ENCODE measurements around the gene MAF.

The MAF gene

DNA sequence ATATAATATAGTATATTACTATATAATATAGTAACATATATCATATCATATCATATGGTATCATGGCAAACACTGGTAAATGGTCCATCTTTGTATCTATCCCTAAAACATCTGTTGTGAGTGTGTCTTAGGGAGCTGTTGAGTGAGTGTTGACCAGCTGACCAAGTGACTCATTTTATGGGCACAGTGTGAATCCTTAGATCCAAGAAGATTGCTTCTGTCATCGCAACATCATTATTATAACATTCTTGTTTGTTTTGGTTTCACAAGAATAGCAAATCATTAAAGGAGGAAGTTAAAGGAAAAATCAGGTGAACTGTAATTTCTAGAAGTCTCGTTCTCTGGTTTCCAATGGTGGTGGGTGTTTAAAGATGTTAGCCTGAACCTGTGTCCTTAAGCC lies 11.7 kb upstream of the MAF start:
- DNase-seq (ENCODE audit: low read depth): no peak

- DNase-seq (ENCODE audit: low read depth): no peak
Observed at GRCh38 chr16:79610771-79611170, 10.2 kb upstream of the MAF start.

- DNase-seq (ENCODE audit: low read depth): no peak
Observed at GRCh38 chr16:79609861-79610260, 9.3 kb upstream of the MAF start.

DNA sequence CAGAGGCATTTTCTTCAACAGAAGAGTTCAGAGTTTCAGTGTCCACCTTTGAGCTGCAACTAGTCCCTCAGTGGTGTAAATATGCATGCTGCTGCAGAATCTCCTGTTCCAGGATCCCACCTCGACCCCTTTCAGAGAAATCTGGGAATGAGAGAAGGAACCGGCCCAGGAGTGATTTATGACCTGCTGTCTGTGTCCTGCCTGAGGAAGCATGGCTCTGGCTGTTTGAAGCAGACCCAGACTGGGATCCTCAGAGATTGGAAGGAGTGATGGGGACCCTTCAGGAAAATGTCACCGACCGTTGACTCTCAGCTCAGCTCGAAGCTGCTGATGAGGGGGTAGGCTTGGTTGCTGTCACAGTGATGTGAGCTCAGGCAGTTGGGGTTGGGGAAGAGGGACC lies 8.4 kb upstream of the MAF start:
- no peak for DNase-seq (ENCODE audit: low read depth)

- no peak for DNase-seq (ENCODE audit: low read depth)
Observed at GRCh38 chr16:79607587-79607986, 7.0 kb upstream of the MAF start.

DNA sequence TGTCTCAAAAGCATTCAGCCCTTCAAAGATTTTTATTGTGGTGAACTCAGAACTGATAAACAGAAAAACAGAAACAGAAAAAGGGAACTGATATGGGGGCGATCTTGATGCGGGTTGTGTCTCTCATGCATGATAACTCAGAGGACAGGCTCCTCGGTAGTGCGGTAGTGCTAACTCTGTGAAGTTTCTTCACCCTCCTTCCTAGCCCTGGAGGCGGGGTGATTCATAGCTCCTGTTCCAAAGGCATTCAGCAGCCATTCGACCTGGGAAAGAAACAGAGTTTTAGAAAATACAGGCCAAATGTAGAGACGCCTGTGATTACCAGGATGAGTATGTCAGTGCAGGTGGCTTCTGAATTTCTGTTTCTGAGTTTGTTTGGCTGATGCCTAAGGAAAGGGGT lies 5.5 kb upstream of the MAF start:
- no peak for DNase-seq (ENCODE audit: low read depth)

DNA sequence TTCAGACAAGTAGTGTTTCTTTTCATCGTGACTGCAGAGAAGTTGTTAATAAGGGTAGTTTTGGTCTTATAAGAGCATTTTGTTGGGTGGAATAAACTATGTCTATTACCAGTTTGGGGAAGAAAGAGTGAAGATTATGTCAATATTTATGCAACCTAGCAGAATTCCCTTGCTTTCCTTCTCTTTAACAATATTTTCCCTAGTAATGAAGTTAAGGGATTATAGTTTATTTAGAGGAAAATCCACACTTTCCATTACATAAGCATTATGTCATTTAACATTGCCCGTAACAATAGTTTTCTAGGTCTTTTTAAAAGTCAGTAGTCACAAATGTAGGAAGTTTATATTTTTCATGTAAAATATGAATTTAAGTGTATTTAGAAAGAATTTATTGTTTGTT lies 2.5 kb upstream of the MAF start:
- no peak for DNase-seq (ENCODE audit: low read depth)

- no peak for DNase-seq (ENCODE audit: low read depth)
Observed at GRCh38 chr16:79602628-79603014, 2.1 kb upstream of the MAF start.

- DNase-seq (ENCODE audit: low read depth): peak; percentile 68
Observed at GRCh38 chr16:79601931-79602627, 1.5 kb upstream of the MAF start.

- DNase-seq (ENCODE audit: low read depth): peak; percentile 2
Observed at GRCh38 chr16:79601092-79601930, 774 bp upstream of the MAF start.

DNA sequence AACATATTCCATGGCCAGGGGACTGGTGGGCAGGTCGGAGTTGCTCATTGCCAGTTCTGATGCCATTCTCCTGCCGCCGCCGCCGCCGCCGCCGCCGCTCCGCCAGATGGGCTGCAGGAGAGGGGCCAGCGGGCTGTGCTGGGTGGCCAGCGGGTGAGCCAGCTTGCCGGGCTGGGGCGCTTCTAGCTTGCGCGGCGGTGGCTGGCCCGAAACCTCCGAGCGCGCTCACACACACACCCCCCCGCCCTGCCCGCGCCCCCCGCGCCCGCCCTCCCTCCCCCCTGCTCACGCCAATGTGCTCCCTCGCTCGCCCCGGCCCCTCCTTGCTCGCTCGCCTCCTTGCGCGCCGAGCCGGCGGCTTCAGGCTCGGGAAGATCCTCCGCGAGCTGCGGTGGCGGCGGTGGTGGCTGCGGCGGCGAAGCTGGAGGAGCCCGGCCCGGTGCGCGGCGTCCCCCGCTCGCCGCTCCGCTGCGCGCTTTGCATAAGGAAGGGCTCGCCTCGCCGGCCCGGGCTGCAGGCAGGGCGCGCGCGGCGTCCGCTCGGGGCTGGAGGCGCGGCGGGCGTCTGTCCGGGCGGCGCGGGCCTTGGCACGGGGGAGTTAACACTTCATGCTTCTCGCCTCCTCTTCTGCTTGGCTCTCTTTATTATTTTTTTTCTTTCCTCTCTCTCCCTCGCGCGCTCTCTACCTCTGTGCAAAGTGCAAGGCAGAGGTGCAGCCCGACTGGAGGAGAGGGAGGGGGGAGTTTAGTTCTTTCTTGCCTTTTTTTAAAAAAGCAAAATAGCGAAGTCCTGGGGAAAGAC lies 500 bp downstream of the MAF start:
- DNase-seq (ENCODE audit: low read depth): peak; percentile 14

DNA sequence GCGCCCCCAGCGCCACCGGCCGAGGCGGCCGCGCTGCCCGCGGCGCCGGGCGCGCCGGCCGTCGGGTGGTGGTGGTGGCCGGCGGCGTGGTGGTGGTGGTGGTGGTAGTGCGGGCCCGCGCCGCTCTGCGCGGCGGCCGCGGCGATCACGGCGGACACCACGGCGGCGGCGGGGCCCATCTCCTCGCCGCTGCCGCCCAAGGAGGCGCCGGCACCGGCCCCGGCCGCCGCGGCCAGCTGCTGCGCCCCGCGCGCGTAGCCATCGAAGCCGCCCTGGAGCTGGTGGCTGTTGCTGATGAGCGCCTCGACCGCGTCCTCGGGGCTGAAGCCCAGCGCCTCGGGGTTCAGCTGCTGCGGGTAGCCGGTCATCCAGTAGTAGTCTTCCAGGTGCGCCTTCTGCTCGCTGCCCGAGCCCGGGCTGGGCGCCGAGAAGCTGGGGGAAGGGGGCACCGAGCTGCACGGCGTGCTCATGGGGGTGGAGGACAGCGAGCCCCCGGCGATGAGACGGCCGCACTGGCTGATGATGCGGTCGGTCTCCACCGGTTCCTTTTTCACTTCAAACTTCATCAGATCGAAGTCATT lies 1.2 kb downstream of the MAF start:
- DNase-seq (ENCODE audit: low read depth): no peak

DNA sequence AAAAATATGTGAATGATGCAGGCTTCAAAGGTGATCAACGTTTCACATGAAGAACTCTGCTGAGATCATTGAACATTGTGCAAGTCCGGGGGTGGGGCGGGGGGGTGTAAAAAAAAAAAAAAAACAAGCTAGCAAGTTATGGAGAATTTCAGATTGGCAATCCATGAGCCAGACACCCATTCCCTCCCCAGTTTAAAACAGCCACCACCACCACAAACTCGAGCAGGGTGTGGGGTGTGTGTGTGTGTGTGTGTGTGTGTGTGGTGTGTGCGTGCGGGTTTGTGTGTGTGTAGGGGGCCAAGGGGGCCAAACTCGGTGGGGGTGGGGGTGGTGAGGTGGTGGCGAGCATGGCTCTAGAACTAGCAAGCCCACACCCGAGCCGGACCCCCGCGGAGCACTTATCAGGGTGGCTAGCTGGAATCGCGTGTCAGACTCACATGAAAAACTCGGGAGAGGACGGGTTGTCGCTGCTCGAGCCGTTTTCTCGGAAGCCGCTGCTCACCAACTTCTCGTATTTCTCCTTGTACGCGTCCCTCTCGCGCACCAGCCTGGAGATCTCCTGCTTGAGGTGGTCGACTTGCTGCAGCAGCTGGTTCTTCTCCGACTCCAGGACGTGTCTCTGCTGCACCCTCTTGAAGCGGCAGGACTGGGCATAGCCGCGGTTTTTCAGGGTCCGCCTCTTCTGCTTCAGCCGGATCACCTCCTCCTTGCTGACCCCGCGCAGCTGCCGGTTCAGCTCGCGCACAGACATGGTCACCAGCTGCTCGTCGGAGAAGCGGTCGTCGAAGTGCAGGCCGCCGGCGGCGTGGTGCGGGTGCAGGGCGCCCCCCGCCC lies 2.0 kb downstream of the MAF start:
- peak; percentile 2 for DNase-seq (ENCODE audit: low read depth)

DNA sequence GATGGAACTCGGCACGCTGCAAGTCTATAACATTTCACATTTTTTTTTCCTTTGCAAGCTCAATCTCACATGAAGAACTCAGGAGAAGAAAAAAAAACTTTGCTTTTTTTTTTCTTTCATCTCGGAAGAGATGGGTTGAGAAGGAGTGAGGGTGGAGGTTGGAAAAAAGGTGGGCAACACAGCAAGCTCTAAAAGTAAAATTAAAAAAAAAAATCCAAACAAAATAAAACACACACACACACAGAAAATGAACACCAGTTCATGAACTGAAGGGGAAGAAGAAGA lies 2.5 kb downstream of the MAF start:
- no peak for DNase-seq (ENCODE audit: low read depth)

DNA sequence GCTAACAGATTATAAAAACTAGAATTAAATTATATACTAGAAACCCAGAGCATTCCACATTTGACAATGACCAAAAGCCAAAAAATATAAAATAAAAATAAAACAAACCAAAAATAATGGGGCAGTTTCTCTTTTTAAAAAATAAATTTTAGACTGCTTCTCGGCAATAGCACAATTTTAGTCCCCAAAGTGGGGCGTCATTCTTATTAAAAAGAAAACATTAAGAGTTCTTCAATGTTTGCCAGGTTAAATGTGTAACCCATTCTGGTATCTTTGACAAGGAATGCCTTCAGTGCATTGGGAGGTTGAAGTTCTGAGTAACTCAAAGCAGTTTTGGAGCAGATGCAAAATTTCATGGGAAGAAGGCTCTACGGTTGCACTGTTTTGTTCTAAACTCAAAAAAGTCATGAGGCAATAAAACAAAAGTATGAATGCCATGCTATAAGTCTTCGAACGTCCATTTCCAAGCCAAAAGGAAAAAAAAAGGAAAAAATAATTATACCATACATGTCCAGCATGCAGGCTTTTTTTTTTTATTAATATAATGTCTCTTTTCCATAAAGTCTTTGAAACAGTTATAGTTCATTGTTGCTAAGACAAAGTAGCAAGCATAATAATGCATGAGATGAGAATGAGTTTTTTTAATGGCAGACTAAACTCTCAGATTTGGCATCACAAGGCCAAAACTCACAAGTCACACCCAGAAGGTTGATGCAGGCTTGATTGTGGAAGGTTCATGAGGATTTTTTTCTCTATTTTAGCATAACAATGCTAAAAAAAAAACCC lies 3.1 kb downstream of the MAF start:
- no peak for DNase-seq (ENCODE audit: low read depth)

GRCh38 chr16:79595931-79596450 lies 4.5 kb downstream of the MAF start:
- no peak for DNase-seq (ENCODE audit: low read depth)

DNA sequence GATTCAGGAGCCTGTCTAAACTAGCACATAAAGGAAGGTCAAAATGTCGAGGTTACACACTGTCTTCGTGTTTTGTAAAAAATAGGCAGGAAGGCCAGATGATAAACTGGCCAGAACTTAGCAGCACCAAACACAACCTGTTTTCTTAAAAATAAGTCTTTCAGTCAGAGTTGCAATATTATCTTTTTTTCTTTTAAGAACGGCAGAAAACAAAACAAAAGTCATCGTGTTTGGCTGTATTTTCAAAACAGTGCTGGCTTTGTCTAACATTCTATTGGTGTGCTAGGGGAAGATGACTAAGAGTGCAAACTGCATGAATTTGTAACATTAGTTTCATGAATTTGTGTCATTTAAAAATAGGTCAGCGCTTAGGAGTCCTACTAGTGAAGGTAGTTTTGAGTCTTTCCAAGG lies 5.3 kb downstream of the MAF start:
- no peak for DNase-seq (ENCODE audit: low read depth)

DNA sequence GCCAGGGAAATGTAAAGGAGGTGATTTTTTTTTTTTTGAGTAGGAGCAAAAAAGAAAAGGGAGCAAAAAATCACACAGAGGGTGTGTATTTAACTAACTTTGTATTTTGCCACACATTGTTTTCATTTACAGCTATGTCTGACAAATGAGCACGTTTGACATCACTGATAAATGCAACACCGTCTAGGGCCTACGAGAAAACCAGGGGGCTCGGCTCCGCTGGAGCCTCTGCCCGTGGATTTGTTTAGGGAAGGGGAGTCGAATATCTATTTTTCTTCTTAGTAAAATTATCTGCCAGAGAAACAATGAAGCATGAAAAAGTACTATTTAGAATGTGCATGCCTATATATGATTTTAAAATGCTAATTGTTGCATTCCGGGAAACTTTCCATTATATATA lies 6.8 kb downstream of the MAF start:
- no peak for DNase-seq (ENCODE audit: low read depth)

DNA sequence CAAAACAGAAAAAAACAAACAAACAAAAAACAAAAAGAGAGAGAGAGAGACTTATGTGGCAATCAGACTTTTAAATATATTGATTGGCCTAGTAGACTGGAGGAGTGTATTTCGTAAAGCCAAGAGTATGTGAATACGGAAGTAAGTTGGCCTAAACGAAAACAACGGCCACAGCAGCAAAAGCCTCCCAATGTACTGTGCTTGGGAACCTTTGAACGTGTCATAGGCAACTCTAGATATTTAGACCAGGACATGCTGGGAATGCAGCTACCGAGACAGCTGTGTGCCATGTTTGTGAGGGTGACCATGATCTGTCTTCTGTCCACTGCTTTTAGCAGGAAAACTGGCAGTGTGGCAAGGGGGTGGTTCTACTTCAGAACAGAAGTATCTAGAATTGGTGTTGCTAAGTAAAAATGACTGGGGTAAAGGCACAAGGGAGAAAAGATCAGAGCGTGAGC lies 7.4 kb downstream of the MAF start:
- DNase-seq (ENCODE audit: low read depth): no peak

GRCh38 chr16:79592186-79592585 lies 8.4 kb downstream of the MAF start:
- DNase-seq (ENCODE audit: low read depth): no peak

All from activated gamma-delta T cell treated with anti-CD3 and anti-CD28 coated beads, Interleukin-2, amount 50 U/mL, for 16 hours (primary cell).